Ovary (tissue), 3 donors: ENCODE data around the gene USH2A.

Source experiments
- POLR2A ChIP-seq: fragments of 450-650 bp; IDR thresholded peaks from one replicate; pipeline ENCODE4 v1.6.1; 2017; ENCODE audit warnings: antibody characterized with exemption, mild to moderate bottlenecking, moderate library complexity
- TF ChIP-seq, protein P1 (sequence below), 3 donors: fragments of 450-650 bp in 2 of 3; fragments of 200-600 bp in 1 of 3; IDR thresholded peaks; one replicate each; pipeline versions ENCODE4 v1.5.1 to v1.8.0; 2016 to 2022; ENCODE audit warnings: antibody characterized with exemption in 3 of 3, mild to moderate bottlenecking in 1 of 3
- donor health status: DM: no; HTN: no; CAD: no.

DNA sequence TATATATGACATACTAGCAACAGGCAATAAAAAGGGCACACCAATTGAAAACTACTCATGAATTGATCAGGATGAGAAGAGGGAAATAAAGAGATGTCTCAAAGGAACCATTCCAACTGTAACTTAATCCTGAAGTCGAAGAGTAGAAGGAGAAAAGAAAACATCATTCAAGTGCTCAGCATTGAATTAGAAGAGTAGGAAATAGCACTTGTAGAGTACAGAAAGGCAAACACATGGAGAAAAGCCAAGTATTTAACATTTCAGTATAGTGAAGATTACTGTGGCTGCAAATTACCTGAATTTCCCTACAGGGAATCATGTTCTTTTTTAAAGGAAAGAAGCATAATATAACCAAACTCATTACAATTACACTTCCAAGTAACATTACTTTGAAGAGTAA is 651.1 kb downstream of the USH2A start:
- TF ChIP-seq, protein P1, sequence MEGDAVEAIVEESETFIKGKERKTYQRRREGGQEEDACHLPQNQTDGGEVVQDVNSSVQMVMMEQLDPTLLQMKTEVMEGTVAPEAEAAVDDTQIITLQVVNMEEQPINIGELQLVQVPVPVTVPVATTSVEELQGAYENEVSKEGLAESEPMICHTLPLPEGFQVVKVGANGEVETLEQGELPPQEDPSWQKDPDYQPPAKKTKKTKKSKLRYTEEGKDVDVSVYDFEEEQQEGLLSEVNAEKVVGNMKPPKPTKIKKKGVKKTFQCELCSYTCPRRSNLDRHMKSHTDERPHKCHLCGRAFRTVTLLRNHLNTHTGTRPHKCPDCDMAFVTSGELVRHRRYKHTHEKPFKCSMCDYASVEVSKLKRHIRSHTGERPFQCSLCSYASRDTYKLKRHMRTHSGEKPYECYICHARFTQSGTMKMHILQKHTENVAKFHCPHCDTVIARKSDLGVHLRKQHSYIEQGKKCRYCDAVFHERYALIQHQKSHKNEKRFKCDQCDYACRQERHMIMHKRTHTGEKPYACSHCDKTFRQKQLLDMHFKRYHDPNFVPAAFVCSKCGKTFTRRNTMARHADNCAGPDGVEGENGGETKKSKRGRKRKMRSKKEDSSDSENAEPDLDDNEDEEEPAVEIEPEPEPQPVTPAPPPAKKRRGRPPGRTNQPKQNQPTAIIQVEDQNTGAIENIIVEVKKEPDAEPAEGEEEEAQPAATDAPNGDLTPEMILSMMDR (IDR thresholded peaks at IDR 0.05), result no peak
- TF ChIP-seq POLR2A, result no peak
